ENCODE measurements around the gene CAMK4.
"Not testable (repeated sequence)": the region's sequence is repeated elsewhere in the genome, so short reads cannot be mapped to it uniquely, and the experiment has no call there.

The CAMK4 gene

GRCh38 chr5:111408817-111409216, 184.6 kb downstream of the CAMK4 start:
- Histone ChIP-seq H3K36me3 (ENCODE audit: insufficient read depth, low read length) (no peaks in the 10 kb centered on the region), H3K9ac (ENCODE audit: low read depth, low read length) (no peak overlapping the region), H3K4me3 (ENCODE audit: low read length) (no peak overlapping the region), H3K27ac (ENCODE audit: low read depth, low read length) (no peak overlapping the region), H3K9me3 (ENCODE audit: insufficient read depth, low read depth, low read length) (peaks cover 5% of the 10 kb centered on the region; the same call in 1 of the 2 replicates), H3K27me3 (ENCODE audit: insufficient read depth, low read length) (no peaks in the 10 kb centered on the region), H3K4me1 (ENCODE audit: insufficient read depth, low read length) (no peaks in the 10 kb centered on the region)
- WGBS, result 86% methylated on average over 1 of the region's 1 CpG

GRCh38 chr5:111409266-111409665, 185.1 kb downstream of the CAMK4 start:
- not testable (repeated sequence) for H3K36me3 ChIP-seq (ENCODE audit: insufficient read depth, low read length); H3K27ac ChIP-seq (ENCODE audit: low read depth, low read length); H3K9me3 ChIP-seq (ENCODE audit: insufficient read depth, low read depth, low read length); H3K27me3 ChIP-seq (ENCODE audit: insufficient read depth, low read length); H3K4me3 ChIP-seq (ENCODE audit: low read length); H3K9ac ChIP-seq (ENCODE audit: low read depth, low read length); H3K4me1 ChIP-seq (ENCODE audit: insufficient read depth, low read length)

GRCh38 chr5:111410067-111410466, 185.9 kb downstream of the CAMK4 start:
- H3K9ac ChIP-seq (ENCODE audit: low read depth, low read length), result not testable (repeated sequence)

GRCh38 chr5:111411301-111411700, 187.1 kb downstream of the CAMK4 start:
- H3K4me3 ChIP-seq (ENCODE audit: low read length), result no peak overlapping the region
- H3K4me1 ChIP-seq (ENCODE audit: insufficient read depth, low read length), result no peaks in the 10 kb centered on the region
- H3K36me3 ChIP-seq (ENCODE audit: insufficient read depth, low read length), result no peaks in the 10 kb centered on the region
- H3K9me3 ChIP-seq (ENCODE audit: insufficient read depth, low read depth, low read length), result peaks cover 5% of the 10 kb centered on the region; the same call in 1 of the 2 replicates
- no peaks in the 10 kb centered on the region for H3K27me3 ChIP-seq (ENCODE audit: insufficient read depth, low read length)
- 91% methylated on average over 1 of the region's 1 CpG for WGBS
- no peak overlapping the region for H3K9ac ChIP-seq (ENCODE audit: low read depth, low read length)
- H3K27ac ChIP-seq (ENCODE audit: low read depth, low read length), result no peak overlapping the region

More at GRCh38 chr5:111410067-111410466, 185.9 kb downstream of the CAMK4 start:
- H3K27ac ChIP-seq (ENCODE audit: low read depth, low read length); H3K27me3 ChIP-seq (ENCODE audit: insufficient read depth, low read length); H3K4me1 ChIP-seq (ENCODE audit: insufficient read depth, low read length); H3K36me3 ChIP-seq (ENCODE audit: insufficient read depth, low read length); H3K4me3 ChIP-seq (ENCODE audit: low read length); H3K9me3 ChIP-seq (ENCODE audit: insufficient read depth, low read depth, low read length): not testable (repeated sequence)
- WGBS, result 94% methylated on average over 3 of the region's 3 CpGs

GRCh38 chr5:111412593-111412992, 188.4 kb downstream of the CAMK4 start:
- no peak overlapping the region for H3K4me3 ChIP-seq (ENCODE audit: low read length)
- 93% methylated on average over 2 of the region's 2 CpGs for WGBS
- H3K9me3 ChIP-seq (ENCODE audit: insufficient read depth, low read depth, low read length), result peaks cover 5% of the 10 kb centered on the region; the same call in 1 of the 2 replicates
- H3K36me3 ChIP-seq (ENCODE audit: insufficient read depth, low read length), result no peaks in the 10 kb centered on the region
- H3K27me3 ChIP-seq (ENCODE audit: insufficient read depth, low read length), result no peaks in the 10 kb centered on the region
- no peaks in the 10 kb centered on the region for H3K4me1 ChIP-seq (ENCODE audit: insufficient read depth, low read length)
- no peak overlapping the region for H3K9ac ChIP-seq (ENCODE audit: low read depth, low read length)
- no peak overlapping the region for H3K27ac ChIP-seq (ENCODE audit: low read depth, low read length)

- H3K9me3 ChIP-seq (ENCODE audit: insufficient read depth, low read depth, low read length), result no peaks in the 10 kb centered on the region
- no peak overlapping the region for H3K4me3 ChIP-seq (ENCODE audit: low read length)
- no peak overlapping the region for H3K9ac ChIP-seq (ENCODE audit: low read depth, low read length)
- no peaks in the 10 kb centered on the region for H3K36me3 ChIP-seq (ENCODE audit: insufficient read depth, low read length)
- no peak overlapping the region for H3K27ac ChIP-seq (ENCODE audit: low read depth, low read length)
- no peaks in the 10 kb centered on the region for H3K4me1 ChIP-seq (ENCODE audit: insufficient read depth, low read length)
- no peaks in the 10 kb centered on the region for H3K27me3 ChIP-seq (ENCODE audit: insufficient read depth, low read length)
- WGBS, result over 99% methylated on average over 3 of the region's 3 CpGs
These were observed 190.9 kb downstream of the CAMK4 start for GRCh38 chr5:111415053-111415452.

GRCh38 chr5:111422245-111422644, 198.1 kb downstream of the CAMK4 start:
- H3K36me3 ChIP-seq (ENCODE audit: insufficient read depth, low read length), result no peaks in the 10 kb centered on the region
- H3K9me3 ChIP-seq (ENCODE audit: insufficient read depth, low read depth, low read length), result no peaks in the 10 kb centered on the region
- no peak overlapping the region for H3K27ac ChIP-seq (ENCODE audit: low read depth, low read length)
- H3K4me1 ChIP-seq (ENCODE audit: insufficient read depth, low read length), result no peaks in the 10 kb centered on the region
- H3K9ac ChIP-seq (ENCODE audit: low read depth, low read length), result no peak overlapping the region
- no peaks in the 10 kb centered on the region for H3K27me3 ChIP-seq (ENCODE audit: insufficient read depth, low read length)
- no peak overlapping the region for H3K4me3 ChIP-seq (ENCODE audit: low read length)
- WGBS, result 92% methylated on average over 1 of the region's 2 CpGs

GRCh38 chr5:111422747-111423720, 198.8 kb downstream of the CAMK4 start:
- 98% methylated on average over 2 of the region's 4 CpGs for WGBS
- Histone ChIP-seq H3K9ac (ENCODE audit: low read depth, low read length) (no peak overlapping the region), H3K4me1 (ENCODE audit: insufficient read depth, low read length) (no peaks in the 10 kb centered on the region), H3K9me3 (ENCODE audit: insufficient read depth, low read depth, low read length) (no peaks in the 10 kb centered on the region), H3K4me3 (ENCODE audit: low read length) (no peak overlapping the region), H3K27ac (ENCODE audit: low read depth, low read length) (no peak overlapping the region), H3K27me3 (ENCODE audit: insufficient read depth, low read length) (no peaks in the 10 kb centered on the region), H3K36me3 (ENCODE audit: insufficient read depth, low read length) (no peaks in the 10 kb centered on the region)

GRCh38 chr5:111425205-111425604, 201.0 kb downstream of the CAMK4 start:
- Histone ChIP-seq H3K36me3 (ENCODE audit: insufficient read depth, low read length) (no peaks in the 10 kb centered on the region), H3K27ac (ENCODE audit: low read depth, low read length) (no peak overlapping the region), H3K9me3 (ENCODE audit: insufficient read depth, low read depth, low read length) (no peaks in the 10 kb centered on the region), H3K27me3 (ENCODE audit: insufficient read depth, low read length) (no peaks in the 10 kb centered on the region), H3K4me1 (ENCODE audit: insufficient read depth, low read length) (no peaks in the 10 kb centered on the region), H3K4me3 (ENCODE audit: low read length) (no peak overlapping the region), H3K9ac (ENCODE audit: low read depth, low read length) (no peak overlapping the region)
- WGBS, result 95% methylated on average over 1 of the region's 1 CpG

GRCh38 chr5:111427762-111428161, 203.6 kb downstream of the CAMK4 start:
- Histone ChIP-seq H3K36me3 (ENCODE audit: insufficient read depth, low read length) (no peaks in the 10 kb centered on the region), H3K4me3 (ENCODE audit: low read length) (no peak overlapping the region), H3K4me1 (ENCODE audit: insufficient read depth, low read length) (no peaks in the 10 kb centered on the region), H3K27me3 (ENCODE audit: insufficient read depth, low read length) (no peaks in the 10 kb centered on the region), H3K9me3 (ENCODE audit: insufficient read depth, low read depth, low read length) (no peaks in the 10 kb centered on the region), H3K27ac (ENCODE audit: low read depth, low read length) (no peak overlapping the region), H3K9ac (ENCODE audit: low read depth, low read length) (no peak overlapping the region)
- WGBS, result 96% methylated on average over 5 of the region's 5 CpGs

- H3K27me3 ChIP-seq (ENCODE audit: insufficient read depth, low read length), result no peaks in the 10 kb centered on the region
- no peak overlapping the region for H3K4me3 ChIP-seq (ENCODE audit: low read length)
- no peaks in the 10 kb centered on the region for H3K36me3 ChIP-seq (ENCODE audit: insufficient read depth, low read length)
- no peak overlapping the region for H3K27ac ChIP-seq (ENCODE audit: low read depth, low read length)
- no peaks in the 10 kb centered on the region for H3K4me1 ChIP-seq (ENCODE audit: insufficient read depth, low read length)
- H3K9ac ChIP-seq (ENCODE audit: low read depth, low read length), result no peak overlapping the region
- H3K9me3 ChIP-seq (ENCODE audit: insufficient read depth, low read depth, low read length), result no peaks in the 10 kb centered on the region
These were observed 208.8 kb downstream of the CAMK4 start for GRCh38 chr5:111432883-111433536.
